Ishikawa (cell line): ENCODE data around the gene BRS3.

Source experiments
- CEBPB ChIP-seq: IDR thresholded peaks from 2 replicates; pipeline ENCODE4 v1.6.1; 2012
- CREB1 ChIP-seq: IDR thresholded peaks from 2 replicates; pipeline ENCODE4 v1.6.1; 2012; ENCODE audit warnings: low read depth
- EGR1 ChIP-seq: IDR thresholded peaks from 2 replicates; pipeline ENCODE4 v1.6.1; 2012
- EP300 ChIP-seq: IDR thresholded peaks from 2 replicates; pipeline ENCODE4 v1.6.1; 2012; ENCODE audit warnings: borderline replicate concordance
- FOXM1 ChIP-seq: IDR thresholded peaks from 2 replicates; pipeline ENCODE4 v1.6.1; 2012; ENCODE audit warnings: low read depth, borderline replicate concordance
- NFIC ChIP-seq: IDR thresholded peaks from 2 replicates; pipeline ENCODE4 v1.6.1; 2012
- RAD21 ChIP-seq: IDR thresholded peaks from 2 replicates; pipeline ENCODE4 v1.6.1; 2012; ENCODE audit warnings: low read depth
- TAF1 ChIP-seq: IDR thresholded peaks from 2 replicates; pipeline ENCODE4 v1.6.1; 2012; ENCODE audit warnings: low read depth, mild to moderate bottlenecking
- TCF12 ChIP-seq: IDR thresholded peaks from 2 replicates; pipeline ENCODE4 v1.6.1; 2012; ENCODE audit warnings: low read depth
- TEAD4 ChIP-seq: IDR thresholded peaks from 2 replicates; pipeline ENCODE4 v1.6.1; 2012
- YY1 ChIP-seq: IDR thresholded peaks from 2 replicates; pipeline ENCODE4 v1.6.1; 2012; ENCODE audit warnings: low read depth
- ZBTB7A ChIP-seq: IDR thresholded peaks from 2 replicates; pipeline ENCODE4 v1.6.1; 2012; ENCODE audit warnings: low read depth
- TF ChIP-seq, protein P1 (sequence below): IDR thresholded peaks from 2 replicates; pipeline ENCODE4 v1.6.1; 2012
- TF ChIP-seq, protein P2 (sequence below): IDR thresholded peaks from 2 replicates; pipeline ENCODE4 v1.6.1; 2012; ENCODE audit warnings: low read depth, mild to moderate bottlenecking
- TF ChIP-seq, protein P3 (sequence below): IDR thresholded peaks from 2 replicates; pipeline ENCODE4 v1.6.1; 2012

BRS3 gene

DNA sequence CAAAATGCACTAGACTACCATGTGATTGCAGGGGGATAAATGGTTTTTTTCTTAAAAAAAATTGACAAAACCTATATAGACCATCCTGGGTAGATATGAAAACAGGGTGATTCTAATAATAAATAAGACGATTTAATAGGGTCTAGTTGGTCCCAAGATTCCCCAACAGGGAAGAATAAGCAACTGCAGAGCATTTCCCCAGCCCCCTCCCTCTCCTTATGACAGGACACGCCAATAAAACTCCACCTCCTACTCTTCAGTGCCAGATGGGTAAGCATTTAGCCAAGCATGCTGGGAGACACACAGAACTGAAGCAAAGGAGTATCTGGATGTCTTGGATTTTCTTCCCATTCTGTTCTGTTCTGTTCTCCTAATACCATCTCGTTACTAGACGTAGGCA, at the start of gene BRS3:
BRS3 (plus strand) TSS at position 301 of the 400 bp plus-strand sequence. CDS start 168 bp downstream, outside the sequence.
- TF ChIP-seq CEBPB (no peak), CREB1 (no peak), YY1 (no peak), TCF12 (no peak), TAF1 (no peak), TEAD4 (no peak), EGR1 (no peak), ZBTB7A (no peak), EP300 (no peak), FOXM1 (no peak), NFIC (no peak)
- TF ChIP-seq, protein P1, sequence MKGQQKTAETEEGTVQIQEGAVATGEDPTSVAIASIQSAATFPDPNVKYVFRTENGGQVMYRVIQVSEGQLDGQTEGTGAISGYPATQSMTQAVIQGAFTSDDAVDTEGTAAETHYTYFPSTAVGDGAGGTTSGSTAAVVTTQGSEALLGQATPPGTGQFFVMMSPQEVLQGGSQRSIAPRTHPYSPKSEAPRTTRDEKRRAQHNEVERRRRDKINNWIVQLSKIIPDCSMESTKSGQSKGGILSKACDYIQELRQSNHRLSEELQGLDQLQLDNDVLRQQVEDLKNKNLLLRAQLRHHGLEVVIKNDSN: no peak
- TF ChIP-seq, protein P2, sequence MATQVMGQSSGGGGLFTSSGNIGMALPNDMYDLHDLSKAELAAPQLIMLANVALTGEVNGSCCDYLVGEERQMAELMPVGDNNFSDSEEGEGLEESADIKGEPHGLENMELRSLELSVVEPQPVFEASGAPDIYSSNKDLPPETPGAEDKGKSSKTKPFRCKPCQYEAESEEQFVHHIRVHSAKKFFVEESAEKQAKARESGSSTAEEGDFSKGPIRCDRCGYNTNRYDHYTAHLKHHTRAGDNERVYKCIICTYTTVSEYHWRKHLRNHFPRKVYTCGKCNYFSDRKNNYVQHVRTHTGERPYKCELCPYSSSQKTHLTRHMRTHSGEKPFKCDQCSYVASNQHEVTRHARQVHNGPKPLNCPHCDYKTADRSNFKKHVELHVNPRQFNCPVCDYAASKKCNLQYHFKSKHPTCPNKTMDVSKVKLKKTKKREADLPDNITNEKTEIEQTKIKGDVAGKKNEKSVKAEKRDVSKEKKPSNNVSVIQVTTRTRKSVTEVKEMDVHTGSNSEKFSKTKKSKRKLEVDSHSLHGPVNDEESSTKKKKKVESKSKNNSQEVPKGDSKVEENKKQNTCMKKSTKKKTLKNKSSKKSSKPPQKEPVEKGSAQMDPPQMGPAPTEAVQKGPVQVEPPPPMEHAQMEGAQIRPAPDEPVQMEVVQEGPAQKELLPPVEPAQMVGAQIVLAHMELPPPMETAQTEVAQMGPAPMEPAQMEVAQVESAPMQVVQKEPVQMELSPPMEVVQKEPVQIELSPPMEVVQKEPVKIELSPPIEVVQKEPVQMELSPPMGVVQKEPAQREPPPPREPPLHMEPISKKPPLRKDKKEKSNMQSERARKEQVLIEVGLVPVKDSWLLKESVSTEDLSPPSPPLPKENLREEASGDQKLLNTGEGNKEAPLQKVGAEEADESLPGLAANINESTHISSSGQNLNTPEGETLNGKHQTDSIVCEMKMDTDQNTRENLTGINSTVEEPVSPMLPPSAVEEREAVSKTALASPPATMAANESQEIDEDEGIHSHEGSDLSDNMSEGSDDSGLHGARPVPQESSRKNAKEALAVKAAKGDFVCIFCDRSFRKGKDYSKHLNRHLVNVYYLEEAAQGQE: no peak
- TF ChIP-seq, protein P3, sequence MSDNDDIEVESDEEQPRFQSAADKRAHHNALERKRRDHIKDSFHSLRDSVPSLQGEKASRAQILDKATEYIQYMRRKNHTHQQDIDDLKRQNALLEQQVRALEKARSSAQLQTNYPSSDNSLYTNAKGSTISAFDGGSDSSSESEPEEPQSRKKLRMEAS: no peak

DNA sequence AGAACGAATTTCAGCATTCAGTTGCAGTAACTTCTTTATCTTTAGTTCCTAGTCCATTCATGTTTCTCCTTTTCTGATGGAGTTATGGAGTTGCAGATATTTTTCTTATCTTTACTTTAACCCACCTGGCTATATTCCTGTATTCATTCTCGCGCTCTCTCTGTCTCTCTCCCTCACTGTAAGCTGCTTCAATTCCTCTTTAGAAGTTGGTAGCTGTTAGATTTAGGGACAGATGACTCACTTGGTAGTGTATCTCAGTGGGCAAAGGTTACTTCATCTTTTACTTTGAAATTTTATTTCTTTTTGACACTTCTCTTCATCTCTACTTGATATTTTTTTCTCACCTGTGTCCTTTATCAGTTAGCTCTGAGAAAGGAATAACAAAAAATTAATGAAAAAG, 49.6 kb upstream of the BRS3 start:
- TF ChIP-seq FOXM1 (no peak), TEAD4 (no peak), CEBPB (no peak), CREB1 (no peak), EGR1 (no peak), TCF12 (no peak), RAD21 (no peak), YY1 (no peak), TAF1 (no peak), EP300 (no peak), ZBTB7A (no peak), NFIC (no peak)
- TF ChIP-seq, protein P3: no peak
- TF ChIP-seq, protein P1: no peak
- TF ChIP-seq, protein P2: no peak

DNA sequence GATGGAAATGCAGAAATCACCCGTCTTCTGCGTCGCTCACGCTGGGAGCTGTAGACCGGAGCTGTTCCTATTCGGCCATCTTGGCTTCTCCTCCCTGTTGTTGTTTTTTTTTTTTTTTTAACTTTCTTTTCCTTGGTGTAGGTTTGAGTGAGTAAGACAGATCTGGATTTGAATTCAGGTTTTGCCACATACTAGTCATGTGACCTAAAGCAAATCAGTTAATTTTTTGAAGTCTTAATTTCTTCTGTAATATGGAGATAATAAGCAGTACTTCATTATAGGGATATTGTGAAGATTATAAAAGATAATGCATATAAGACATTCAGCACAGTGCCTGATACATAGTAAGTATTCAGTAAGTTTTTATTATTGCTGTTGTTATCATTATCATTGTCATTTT, 41.5 kb upstream of the BRS3 start:
- no peak for TF ChIP-seq EP300
- no peak for TF ChIP-seq TEAD4
- TF ChIP-seq NFIC: no peak
- TF ChIP-seq CEBPB: no peak
- no peak for TF ChIP-seq TAF1

DNA sequence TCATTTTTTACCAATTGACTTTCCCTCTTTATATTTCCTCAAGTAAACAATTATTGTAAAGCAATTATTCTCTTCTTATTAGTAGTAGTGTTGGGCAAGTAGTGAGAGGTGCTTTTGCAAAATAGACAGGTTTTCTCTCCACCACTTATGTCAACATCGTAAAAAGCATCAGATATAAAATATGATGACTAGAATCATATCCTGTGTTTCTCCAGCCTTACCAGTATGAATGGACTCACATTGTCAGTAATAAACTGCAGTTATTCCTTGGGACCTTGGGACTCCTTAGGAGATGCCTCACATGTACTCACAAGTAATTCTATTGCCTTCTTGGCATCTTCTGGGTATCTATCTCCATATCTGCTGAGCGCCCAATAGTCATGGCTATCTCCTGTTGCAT, 40.4 kb upstream of the BRS3 start:
- TF ChIP-seq CREB1 (no peak), YY1 (no peak), RAD21 (no peak), CEBPB (no peak), ZBTB7A (no peak), TCF12 (no peak), EGR1 (no peak)
- TF ChIP-seq, protein P1: no peak

DNA sequence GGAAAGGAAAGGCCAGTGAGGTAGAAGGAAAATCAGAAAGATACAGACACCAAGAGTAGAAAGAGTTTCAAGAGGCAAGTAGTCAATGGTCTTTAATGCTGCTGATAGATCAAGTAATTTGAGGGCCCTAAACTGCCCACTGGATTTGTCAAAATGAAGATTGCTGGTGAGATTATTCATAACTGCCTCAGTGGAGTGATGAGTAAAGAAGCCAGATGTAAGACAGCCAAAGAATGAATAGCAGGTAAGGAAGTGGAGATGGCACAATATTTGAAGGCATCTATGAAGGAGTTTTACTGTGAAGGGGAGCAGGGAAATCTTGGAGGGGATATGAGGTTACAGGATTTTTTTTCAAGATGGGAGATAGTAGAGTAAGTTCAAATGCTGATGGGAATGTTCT, 39.8 kb upstream of the BRS3 start:
- no peak for TF ChIP-seq EP300
- TF ChIP-seq CEBPB: no peak
- no peak for TF ChIP-seq EGR1
- TF ChIP-seq, protein P2: no peak
- TF ChIP-seq NFIC: no peak
- no peak for TF ChIP-seq ZBTB7A
